Measurements from ENCODE around the gene SESN3.

GRCh38 chr11:95247883-95248282 lies 16.9 kb upstream of the SESN3 start:
- no peak for TF ChIP-seq POLR2AphosphoS5 (IDR thresholded peaks at IDR 0.05; ENCODE audit: borderline replicate concordance, low read depth, low read length)
- no peak for TF ChIP-seq EZH2 (IDR thresholded peaks at IDR 0.05)
- TF ChIP-seq FOXP2 (optimal IDR thresholded peaks at IDR 0.05; ENCODE audit: control extremely low read depth, extremely low read length, insufficient read depth): no peak
